HepG2 (cell line): ENCODE data around the gene LYRM4. TPM values are rescaled to one million over a fixed set of nuclear protein-coding genes. Genes with fewer than 3 reads are reported as not detected.

Source experiments
- AGO2 ChIP-seq: fragments of 200-400 bp; formaldehyde crosslinking; optimal IDR thresholded peaks from 2 replicates; pipeline ENCODE3; 2017; ENCODE audit warnings: mild to moderate bottlenecking, low read depth, low read length, moderate library complexity
- CBX5 ChIP-seq: sonication (generic); formaldehyde crosslinking; IDR thresholded peaks from 2 replicates; pipeline ENCODE4 v1.4.0; 2020; ENCODE audit warnings: missing genetic modification reagents, borderline replicate concordance
- CENPT ChIP-seq: sonication (generic); formaldehyde crosslinking; IDR thresholded peaks from 2 replicates; pipeline ENCODE4 v1.8.0; 2022; ENCODE audit warnings: low read depth, mild to moderate bottlenecking, moderate library complexity, missing genetic modification reagents
- HDAC1 ChIP-seq: sonication (generic); formaldehyde crosslinking; IDR thresholded peaks from 2 replicates; pipeline ENCODE4 v1.5.1; 2020; ENCODE audit warnings: mild to moderate bottlenecking, missing genetic modification reagents
- MAF1 ChIP-seq: sonication (generic); formaldehyde crosslinking; IDR thresholded peaks from 2 replicates; pipeline ENCODE4 v1.5.0; 2020; ENCODE audit warnings: missing genetic modification reagents, borderline replicate concordance
- NCOA1 ChIP-seq: sonication (generic); formaldehyde crosslinking; IDR thresholded peaks from 2 replicates; pipeline ENCODE4 v1.9.0; 2021; ENCODE audit warnings: missing genetic modification reagents
- NFE2L1 ChIP-seq: sonication (generic); formaldehyde crosslinking; IDR thresholded peaks from 2 replicates; pipeline ENCODE4 v1.4.0; 2020; ENCODE audit warnings: missing genetic modification reagents, mild to moderate bottlenecking, borderline replicate concordance
- POGZ ChIP-seq: sonication (generic); formaldehyde crosslinking; IDR thresholded peaks from 2 replicates; pipeline ENCODE4 v1.4.0; 2020; ENCODE audit warnings: mild to moderate bottlenecking, missing genetic modification reagents
- SRSF9 ChIP-seq: fragments of 200-400 bp; formaldehyde crosslinking; IDR thresholded peaks from 2 replicates; pipeline ENCODE4 v1.6.1; 2018; ENCODE audit warnings: borderline replicate concordance, mild to moderate bottlenecking, low read depth, low read length; ENCODE audit not compliant: insufficient read depth, poor library complexity, severe bottlenecking
- TAF15 ChIP-seq: fragments of 200-400 bp; formaldehyde crosslinking; IDR thresholded peaks from one replicate; pipeline ENCODE4 v1.6.1; 2018; ENCODE audit warnings: mild to moderate bottlenecking, low read depth, low read length; ENCODE audit not compliant: poor library complexity, severe bottlenecking
- TARDBP ChIP-seq: sonication (generic); formaldehyde crosslinking; IDR thresholded peaks from 2 replicates; pipeline ENCODE4 v1.8.0; 2022; ENCODE audit warnings: mild to moderate bottlenecking, missing genetic modification reagents
- U2AF2 ChIP-seq: fragments of 200-400 bp; formaldehyde crosslinking; IDR thresholded peaks from 2 replicates; pipeline ENCODE4 v1.6.1; 2017; ENCODE audit warnings: low read depth, mild to moderate bottlenecking, low read length
- YEATS2 ChIP-seq: sonication (generic); formaldehyde crosslinking; IDR thresholded peaks from 2 replicates; pipeline ENCODE4 v1.4.0; 2020; ENCODE audit warnings: missing genetic modification reagents, borderline replicate concordance
- ZBTB44 ChIP-seq: sonication (generic); formaldehyde crosslinking; IDR thresholded peaks from 2 replicates; pipeline ENCODE4 v1.4.0; 2020; ENCODE audit warnings: missing genetic modification reagents
- ZNF337 ChIP-seq: sonication (generic); formaldehyde crosslinking; IDR thresholded peaks from 2 replicates; pipeline ENCODE4 v1.5.1; 2020; ENCODE audit warnings: missing genetic modification reagents, low read depth, mild to moderate bottlenecking, borderline replicate concordance
- ZNF460 ChIP-seq: sonication (generic); formaldehyde crosslinking; IDR thresholded peaks from 2 replicates; pipeline ENCODE4 v1.5.1; 2020; ENCODE audit warnings: missing genetic modification reagents, mild to moderate bottlenecking, borderline replicate concordance
- ZNF484 ChIP-seq: sonication (generic); formaldehyde crosslinking; IDR thresholded peaks from 2 replicates; pipeline ENCODE4 v1.5.1; 2020; ENCODE audit warnings: mild to moderate bottlenecking, low read depth, missing genetic modification reagents, borderline replicate concordance
- ZNF564 ChIP-seq: sonication (generic); formaldehyde crosslinking; IDR thresholded peaks from 2 replicates; pipeline ENCODE4 v1.8.1; 2023; ENCODE audit warnings: mild to moderate bottlenecking, missing genetic modification reagents
- ZNF772 ChIP-seq: sonication (generic); formaldehyde crosslinking; IDR thresholded peaks from 2 replicates; pipeline ENCODE4 v1.5.0; 2020; ENCODE audit warnings: mild to moderate bottlenecking, missing genetic modification reagents
- polyA plus RNA-seq, 8 experiments: library from polyadenylated mRNA; depleted of rRNA in 3 of 8; stranded (reverse) in 7 of 8; unstranded in 1 of 8; fragments of >200 nt; fragmentation: Illumina TruSeq in 4 of 8; extraction: Trizol in 4 of 8; gene quantifications; 2 replicates each; pipeline versions ENCODE4 v1.2.1 to v1.2.3, GENCODE V29; 2011 to 2016; ENCODE audit warnings: low read depth in 4 of 8, missing spikeins in 1 of 8, mixed read lengths in 1 of 8; ENCODE audit not compliant: insufficient read depth in 1 of 8
- total RNA-seq, 5 experiments: library from RNA; depleted of rRNA; stranded (reverse); fragments of >200 nt; fragmentation: Illumina TruSeq; extraction: Trizol; gene quantifications; 2 replicates each; pipeline ENCODE4 v1.2.3, GENCODE V29; 2016; ENCODE audit warnings: low read depth in 1 of 5
- TF ChIP-seq, protein P1 (sequence below): sonication (generic); formaldehyde crosslinking; IDR thresholded peaks from 2 replicates; pipeline ENCODE4 v1.5.0; 2020; ENCODE audit warnings: mild to moderate bottlenecking, missing genetic modification reagents, borderline replicate concordance
- TF ChIP-seq, protein P2 (sequence below): sonication (generic); formaldehyde crosslinking; IDR thresholded peaks from 2 replicates; pipeline ENCODE4 v1.5.0; 2020; ENCODE audit warnings: missing genetic modification reagents
- TF ChIP-seq, protein P3 (sequence below): sonication (generic); formaldehyde crosslinking; conservative IDR thresholded peaks from 2 replicates; pipeline ENCODE4 v1.8.0; 2022; ENCODE audit warnings: low read depth, missing genetic modification reagents

Gene LYRM4
- total and polyA plus RNA-seq, 2 of the 13 experiments (the other 11 are each of a cell fraction or from before 2014, with no cell fraction given): 64.6 to 67.5 TPM

DNA sequence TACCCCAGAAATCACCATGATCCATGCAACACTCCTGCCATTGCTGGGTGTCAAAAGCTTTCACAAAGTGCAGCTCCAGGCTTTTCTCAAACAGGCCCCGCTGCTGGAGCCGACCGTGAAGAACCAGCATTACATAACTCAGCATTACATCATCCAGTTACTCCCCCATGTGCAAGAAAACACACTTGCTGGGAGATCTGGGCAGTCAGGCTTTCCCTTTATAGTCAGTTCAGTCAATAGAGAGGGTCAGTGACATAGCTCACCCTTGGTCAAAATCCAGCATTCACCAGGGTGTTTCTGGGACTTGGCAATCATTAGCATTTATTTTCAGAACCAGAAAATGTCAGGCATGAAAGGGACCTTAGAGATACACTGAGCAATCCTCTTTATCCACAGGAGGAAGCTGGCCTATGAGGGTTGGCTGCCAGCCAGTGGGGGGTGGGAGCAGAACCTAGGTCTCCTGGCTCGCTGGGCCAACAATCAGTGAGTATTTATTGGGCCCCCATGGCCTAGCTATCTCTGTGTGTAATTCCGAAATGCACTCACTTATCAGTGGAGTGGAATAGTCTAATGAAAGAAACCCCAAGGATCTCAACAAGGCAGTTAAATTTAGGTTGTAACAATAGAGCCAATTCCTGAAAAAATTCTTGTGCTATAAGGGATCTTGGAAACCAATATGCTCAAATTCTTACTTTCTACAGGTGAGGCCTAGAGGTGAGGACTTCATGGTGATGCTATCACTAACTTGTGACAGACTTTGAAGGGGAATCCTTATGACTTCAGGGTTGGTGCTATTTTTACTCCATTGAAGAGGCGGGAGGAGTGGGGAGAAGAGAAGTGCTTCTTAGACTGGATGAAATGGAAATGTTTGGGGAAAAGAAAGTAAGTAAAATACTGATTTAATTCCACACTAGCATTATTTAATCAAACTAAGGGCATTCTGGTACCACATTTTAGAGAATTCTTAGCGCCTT, 54.6 kb downstream of the LYRM4 start (continued):
- TF ChIP-seq, protein P1, sequence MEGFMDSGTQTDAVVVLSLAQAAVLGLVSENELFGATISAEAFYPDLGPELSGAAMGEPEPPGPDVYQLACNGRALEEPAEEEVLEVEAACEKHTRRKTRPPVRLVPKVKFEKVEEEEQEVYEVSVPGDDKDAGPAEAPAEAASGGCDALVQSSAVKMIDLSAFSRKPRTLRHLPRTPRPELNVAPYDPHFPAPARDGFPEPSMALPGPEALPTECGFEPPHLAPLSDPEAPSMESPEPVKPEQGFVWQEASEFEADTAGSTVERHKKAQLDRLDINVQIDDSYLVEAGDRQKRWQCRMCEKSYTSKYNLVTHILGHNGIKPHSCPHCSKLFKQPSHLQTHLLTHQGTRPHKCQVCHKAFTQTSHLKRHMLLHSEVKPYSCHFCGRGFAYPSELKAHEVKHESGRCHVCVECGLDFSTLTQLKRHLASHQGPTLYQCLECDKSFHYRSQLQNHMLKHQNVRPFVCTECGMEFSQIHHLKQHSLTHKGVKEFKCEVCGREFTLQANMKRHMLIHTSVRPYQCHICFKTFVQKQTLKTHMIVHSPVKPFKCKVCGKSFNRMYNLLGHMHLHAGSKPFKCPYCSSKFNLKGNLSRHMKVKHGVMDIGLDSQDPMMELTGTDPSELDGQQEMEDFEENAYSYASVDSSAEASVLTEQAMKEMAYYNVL (CRISPR knock-in tag): peak; percentile 88; the same call in 1 of the 2 replicates
- no peak for TF ChIP-seq TAF15
- TF ChIP-seq ZNF337: no peak
- no peak for TF ChIP-seq ZBTB44 (CRISPR knock-in tag)
- TF ChIP-seq ZNF484 (CRISPR knock-in tag): no peak
- TF ChIP-seq, protein P2, sequence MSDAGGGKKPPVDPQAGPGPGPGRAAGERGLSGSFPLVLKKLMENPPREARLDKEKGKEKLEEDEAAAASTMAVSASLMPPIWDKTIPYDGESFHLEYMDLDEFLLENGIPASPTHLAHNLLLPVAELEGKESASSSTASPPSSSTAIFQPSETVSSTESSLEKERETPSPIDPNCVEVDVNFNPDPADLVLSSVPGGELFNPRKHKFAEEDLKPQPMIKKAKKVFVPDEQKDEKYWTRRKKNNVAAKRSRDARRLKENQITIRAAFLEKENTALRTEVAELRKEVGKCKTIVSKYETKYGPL: peak; percentile 99
- TF ChIP-seq CENPT (CRISPR knock-in tag): no peak
- TF ChIP-seq SRSF9: no peak
- TF ChIP-seq U2AF2: no peak
- TF ChIP-seq AGO2: no peak
- peak; percentile 93 for TF ChIP-seq TARDBP (CRISPR knock-in tag)
- peak; percentile 31; the same call in 1 of the 2 replicates for TF ChIP-seq ZNF564 (CRISPR knock-in tag)
- TF ChIP-seq NFE2L1 (CRISPR knock-in tag): no peak
- peak; percentile 75; the same call in 1 of the 2 replicates for TF ChIP-seq YEATS2 (CRISPR knock-in tag)
- TF ChIP-seq CBX5 (CRISPR knock-in tag): peak; percentile 61; the same call in 1 of the 2 replicates
- peak; percentile 86 for TF ChIP-seq POGZ (CRISPR knock-in tag)
- TF ChIP-seq, protein P3, sequence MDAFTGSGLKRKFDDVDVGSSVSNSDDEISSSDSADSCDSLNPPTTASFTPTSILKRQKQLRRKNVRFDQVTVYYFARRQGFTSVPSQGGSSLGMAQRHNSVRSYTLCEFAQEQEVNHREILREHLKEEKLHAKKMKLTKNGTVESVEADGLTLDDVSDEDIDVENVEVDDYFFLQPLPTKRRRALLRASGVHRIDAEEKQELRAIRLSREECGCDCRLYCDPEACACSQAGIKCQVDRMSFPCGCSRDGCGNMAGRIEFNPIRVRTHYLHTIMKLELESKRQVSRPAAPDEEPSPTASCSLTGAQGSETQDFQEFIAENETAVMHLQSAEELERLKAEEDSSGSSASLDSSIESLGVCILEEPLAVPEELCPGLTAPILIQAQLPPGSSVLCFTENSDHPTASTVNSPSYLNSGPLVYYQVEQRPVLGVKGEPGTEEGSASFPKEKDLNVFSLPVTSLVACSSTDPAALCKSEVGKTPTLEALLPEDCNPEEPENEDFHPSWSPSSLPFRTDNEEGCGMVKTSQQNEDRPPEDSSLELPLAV (CRISPR knock-in tag): no peak
- TF ChIP-seq ZNF772 (CRISPR knock-in tag): peak; percentile 88; the same call in 1 of the 2 replicates
- peak; percentile 62; the same call in 1 of the 2 replicates for TF ChIP-seq HDAC1 (CRISPR knock-in tag)
- no peak for TF ChIP-seq MAF1 (CRISPR knock-in tag)
- no peak for TF ChIP-seq ZNF460
- no peak for TF ChIP-seq NCOA1 (CRISPR knock-in tag)
